Measurements from ENCODE around the gene STRIT1. TPM values are rescaled to one million over a fixed set of nuclear protein-coding genes. Genes with fewer than 3 reads are reported as not detected.

The STRIT1 gene
- total and polyA plus RNA-seq, 9 of the 15 experiments (the other 6 are each of a cell fraction or from before 2014, with no cell fraction given): not detected

DNA sequence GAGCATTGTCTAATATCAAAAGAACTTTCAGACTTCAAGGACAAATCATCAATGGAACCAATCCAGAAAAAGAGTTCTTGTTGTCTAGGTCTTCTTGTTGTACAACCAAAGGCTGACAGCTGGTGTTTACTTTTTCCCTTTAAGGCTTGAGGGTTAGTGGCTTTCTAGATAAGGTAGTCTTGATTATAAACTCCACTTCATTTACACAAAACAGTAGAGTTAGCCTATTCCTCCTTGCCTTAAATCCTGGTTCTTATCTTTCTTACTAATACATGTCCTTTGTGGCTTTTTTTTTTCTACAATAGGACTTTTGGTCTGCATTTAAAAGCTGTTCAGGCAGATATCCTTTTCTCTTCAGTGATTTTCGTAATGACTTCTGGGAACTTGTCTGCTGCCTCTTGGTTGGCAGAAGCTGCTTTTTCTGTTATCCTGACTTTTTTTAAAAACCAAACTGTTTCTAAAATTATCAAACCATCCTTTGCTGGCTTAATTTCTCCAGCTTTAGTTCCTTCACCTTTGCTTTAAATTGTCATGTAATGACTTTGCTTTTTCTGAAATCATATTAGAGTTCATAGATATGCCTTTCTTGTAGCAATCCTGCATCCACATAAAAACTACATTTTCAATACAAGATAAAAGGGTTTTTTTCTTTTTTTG, 44.8 kb downstream of the STRIT1 start (continued):
- TF ChIP-seq ZNF121 (CRISPR knock-in tag; conservative IDR thresholded peaks at IDR 0.05) (no peak), ZNF449 (CRISPR knock-in tag; IDR thresholded peaks at IDR 0.05) (no peak), LEF1 (IDR thresholded peaks at IDR 0.05) (no peak), STAT5B (CRISPR knock-in tag; IDR thresholded peaks at IDR 0.05) (no peak), ZNF347 (CRISPR knock-in tag; IDR thresholded peaks at IDR 0.05; ENCODE audit: low read depth) (no peak), CTBP1 (IDR thresholded peaks at IDR 0.05; ENCODE audit: borderline replicate concordance) (peak; percentile 23; the same call in 1 of the 2 replicates), RBM15 (IDR thresholded peaks at IDR 0.05; ENCODE audit: insufficient read depth, low read length) (no peak), KAT7 (CRISPR knock-in tag; IDR thresholded peaks at IDR 0.05; ENCODE audit: borderline replicate concordance) (no peak), TEAD1 (CRISPR knock-in tag; IDR thresholded peaks at IDR 0.05) (no peak), EWSR1 (IDR thresholded peaks at IDR 0.05; ENCODE audit: borderline replicate concordance, low read depth, partially characterized antibody) (no peak), ZNF695 (CRISPR knock-in tag; IDR thresholded peaks at IDR 0.05) (no peak), KLF16 (IDR thresholded peaks at IDR 0.05) (no peak; the same call in 1 of the 2 replicates), ATF7 (IDR thresholded peaks at IDR 0.05) (no peak), STAT5A (IDR thresholded peaks at IDR 0.05; ENCODE audit: borderline replicate concordance, low read length) (no peak; the same call in 1 of the 2 replicates), BRD4 (IDR thresholded peaks at IDR 0.05) (no peak), NFE2 (IDR thresholded peaks at IDR 0.05; ENCODE audit: low read depth) (no peak), USF1 (CRISPR knock-in tag; IDR thresholded peaks at IDR 0.05) (no peak), ZNF174 (CRISPR knock-in tag; IDR thresholded peaks at IDR 0.05) (no peak), PRDM10 (IDR thresholded peaks at IDR 0.05; ENCODE audit: partially characterized antibody) (no peak), SMARCA4 (IDR thresholded peaks at IDR 0.05) (peak; percentile 87), GABPB1 (CRISPR knock-in tag; IDR thresholded peaks at IDR 0.05) (no peak)
- TF ChIP-seq, protein P1, sequence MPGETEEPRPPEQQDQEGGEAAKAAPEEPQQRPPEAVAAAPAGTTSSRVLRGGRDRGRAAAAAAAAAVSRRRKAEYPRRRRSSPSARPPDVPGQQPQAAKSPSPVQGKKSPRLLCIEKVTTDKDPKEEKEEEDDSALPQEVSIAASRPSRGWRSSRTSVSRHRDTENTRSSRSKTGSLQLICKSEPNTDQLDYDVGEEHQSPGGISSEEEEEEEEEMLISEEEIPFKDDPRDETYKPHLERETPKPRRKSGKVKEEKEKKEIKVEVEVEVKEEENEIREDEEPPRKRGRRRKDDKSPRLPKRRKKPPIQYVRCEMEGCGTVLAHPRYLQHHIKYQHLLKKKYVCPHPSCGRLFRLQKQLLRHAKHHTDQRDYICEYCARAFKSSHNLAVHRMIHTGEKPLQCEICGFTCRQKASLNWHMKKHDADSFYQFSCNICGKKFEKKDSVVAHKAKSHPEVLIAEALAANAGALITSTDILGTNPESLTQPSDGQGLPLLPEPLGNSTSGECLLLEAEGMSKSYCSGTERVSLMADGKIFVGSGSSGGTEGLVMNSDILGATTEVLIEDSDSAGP (CRISPR knock-in tag; IDR thresholded peaks at IDR 0.05): no peak
